ENCODE measurements around the gene WSCD2. TPM values are rescaled to one million over a fixed set of nuclear protein-coding genes. Genes with fewer than 3 reads are reported as not detected.

WSCD2 gene
- total RNA-seq: not detected in 2 replicates

DNA sequence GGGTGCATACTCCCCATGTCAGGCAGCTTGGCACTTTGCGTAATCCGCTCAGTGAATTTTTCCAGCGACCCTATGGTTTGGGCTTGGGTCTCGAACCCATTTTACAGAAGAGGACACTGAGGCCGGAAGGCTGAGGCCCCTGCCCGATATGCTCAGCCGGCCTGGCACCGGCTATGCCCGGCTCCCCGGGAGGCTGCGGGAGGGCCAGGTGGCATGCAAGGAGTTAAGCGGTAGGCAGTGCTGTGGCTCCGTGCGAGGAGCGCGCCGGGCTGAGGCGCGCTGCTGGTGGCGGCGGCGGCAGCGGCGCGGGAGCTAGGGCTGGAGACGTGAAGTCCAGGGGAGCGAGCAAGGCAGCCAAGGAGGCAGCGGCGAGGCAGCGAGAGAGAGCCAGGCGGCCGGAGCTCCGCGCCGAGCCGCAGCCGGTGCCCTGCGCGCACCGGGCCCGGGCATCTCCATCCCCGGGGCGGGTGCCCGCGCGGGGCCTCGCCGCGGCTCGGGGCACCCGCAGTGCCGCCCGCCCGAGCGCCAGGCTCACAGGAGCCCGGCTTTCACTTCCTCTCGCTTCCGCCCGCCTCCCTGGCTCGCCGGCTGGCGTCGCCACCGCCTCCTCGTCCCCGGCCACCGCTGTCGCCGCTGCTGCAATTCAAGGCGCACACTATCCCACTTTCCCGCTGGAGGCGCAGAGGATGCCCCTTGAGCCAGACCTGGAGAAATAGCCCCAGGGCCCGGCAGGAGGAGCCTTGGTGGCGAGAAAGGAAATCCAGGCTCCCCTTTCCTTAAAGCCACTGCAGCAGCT, at the start of gene WSCD2:
Gene WSCD2, plus strand, starts transcription at position 272 of the 796 bp plus-strand sequence. CDS start 66,545 bp downstream, outside the sequence.

Other genes starting within 250 kb of the WSCD2 start
- 0.50 and 1.7 TPM in 2 replicates for gene CMKLR1, start 210.0 kb downstream of the WSCD2 start, total RNA-seq

All from cardiac ventricle fibroblast (primary cell).